ENCODE data around the gene BCL2A1.

Gene BCL2A1

DNA sequence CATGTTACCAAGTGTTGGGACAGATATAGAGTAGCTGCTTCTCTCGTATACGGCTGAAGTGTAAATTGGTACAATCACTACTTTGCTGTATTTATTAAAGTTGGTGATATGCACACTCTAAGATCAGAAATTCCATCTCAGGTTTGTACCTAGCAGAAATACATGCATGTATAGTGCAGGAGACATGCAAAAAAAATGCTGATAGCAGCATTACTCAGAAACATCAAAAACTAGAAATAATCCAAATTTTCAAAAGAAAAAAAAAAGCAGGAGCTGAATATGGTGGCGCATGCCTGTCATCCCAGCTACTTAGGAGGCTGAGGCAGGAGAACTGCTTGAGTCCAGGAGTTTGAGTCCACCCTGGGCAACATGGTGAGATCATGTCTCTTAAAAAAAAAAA lies 31.3 kb upstream of the BCL2A1 start:
- no peak for DNase-seq (ENCODE audit: low read depth)
- no peak overlapping the region for H3K4me3 ChIP-seq (replicated peaks; ENCODE audit: low read depth, low read length)
- TF ChIP-seq, protein P1, sequence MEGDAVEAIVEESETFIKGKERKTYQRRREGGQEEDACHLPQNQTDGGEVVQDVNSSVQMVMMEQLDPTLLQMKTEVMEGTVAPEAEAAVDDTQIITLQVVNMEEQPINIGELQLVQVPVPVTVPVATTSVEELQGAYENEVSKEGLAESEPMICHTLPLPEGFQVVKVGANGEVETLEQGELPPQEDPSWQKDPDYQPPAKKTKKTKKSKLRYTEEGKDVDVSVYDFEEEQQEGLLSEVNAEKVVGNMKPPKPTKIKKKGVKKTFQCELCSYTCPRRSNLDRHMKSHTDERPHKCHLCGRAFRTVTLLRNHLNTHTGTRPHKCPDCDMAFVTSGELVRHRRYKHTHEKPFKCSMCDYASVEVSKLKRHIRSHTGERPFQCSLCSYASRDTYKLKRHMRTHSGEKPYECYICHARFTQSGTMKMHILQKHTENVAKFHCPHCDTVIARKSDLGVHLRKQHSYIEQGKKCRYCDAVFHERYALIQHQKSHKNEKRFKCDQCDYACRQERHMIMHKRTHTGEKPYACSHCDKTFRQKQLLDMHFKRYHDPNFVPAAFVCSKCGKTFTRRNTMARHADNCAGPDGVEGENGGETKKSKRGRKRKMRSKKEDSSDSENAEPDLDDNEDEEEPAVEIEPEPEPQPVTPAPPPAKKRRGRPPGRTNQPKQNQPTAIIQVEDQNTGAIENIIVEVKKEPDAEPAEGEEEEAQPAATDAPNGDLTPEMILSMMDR (IDR thresholded peaks at IDR 0.05; ENCODE audit: low read length, missing control alignments), result no peak

DNA sequence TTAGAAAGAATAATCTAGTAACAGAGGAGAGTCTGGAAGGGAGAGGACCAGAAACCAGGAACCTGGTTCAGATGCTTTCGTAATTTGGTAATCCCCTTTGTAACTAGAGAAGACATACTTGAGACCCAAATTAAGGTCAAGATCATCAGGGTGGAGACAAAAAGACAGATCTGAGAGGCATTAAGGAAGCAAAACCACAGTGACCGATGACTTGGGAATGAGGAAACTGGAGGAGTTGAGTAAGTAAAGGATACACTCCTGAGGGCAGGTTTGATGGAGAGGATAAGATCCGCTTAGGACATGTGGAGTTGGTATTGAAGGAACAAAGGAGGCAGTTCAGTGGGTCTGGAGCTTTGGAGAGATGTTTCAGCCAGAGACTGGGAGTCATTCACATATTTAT lies 23.6 kb upstream of the BCL2A1 start:
- no peak for DNase-seq (ENCODE audit: low read depth)
- no peak overlapping the region for H3K4me3 ChIP-seq (replicated peaks; ENCODE audit: low read depth, low read length)
- TF ChIP-seq, protein P1 (IDR thresholded peaks at IDR 0.05; ENCODE audit: low read length, missing control alignments), result no peak

DNA sequence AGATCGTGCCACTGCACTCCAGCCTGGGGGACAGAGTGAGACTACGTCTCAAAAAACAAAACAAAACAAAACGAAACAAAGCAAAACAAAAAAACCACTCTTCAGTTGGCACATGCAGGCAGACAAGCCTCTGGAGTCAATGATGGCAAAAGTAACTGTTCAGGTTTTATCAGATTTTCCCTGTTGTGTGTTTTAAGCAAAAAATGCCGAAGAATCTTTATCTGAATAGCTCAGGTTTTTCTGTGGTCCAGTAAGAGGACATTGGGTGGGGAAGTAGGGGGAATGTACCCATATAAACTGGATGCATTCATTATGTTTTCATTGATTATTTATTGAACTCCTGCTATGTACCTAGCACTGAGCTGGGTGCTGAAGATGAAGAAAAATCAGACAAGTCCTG lies 20.8 kb upstream of the BCL2A1 start:
- DNase-seq (ENCODE audit: low read depth), result no peak
- H3K4me3 ChIP-seq (replicated peaks; ENCODE audit: low read depth, low read length), result no peak overlapping the region
- TF ChIP-seq, protein P1 (IDR thresholded peaks at IDR 0.05; ENCODE audit: low read length, missing control alignments), result no peak

DNA sequence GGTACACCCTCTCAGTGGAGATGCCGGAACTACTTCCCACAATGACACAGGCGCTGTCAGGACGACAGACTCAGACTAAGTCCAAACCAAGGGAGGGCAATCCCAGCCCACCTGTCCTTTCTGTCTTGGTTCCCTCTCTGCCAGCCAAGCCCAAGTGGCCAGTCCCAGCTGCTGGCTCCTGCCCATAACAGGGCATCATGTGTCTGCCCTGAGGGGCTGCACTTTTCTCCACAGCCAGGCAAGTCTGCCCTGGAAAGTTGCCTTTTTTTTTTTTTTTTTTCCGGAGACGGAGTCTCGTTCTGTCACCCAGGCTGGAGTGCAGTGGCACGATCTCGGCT lies 20.0 kb upstream of the BCL2A1 start:
- no peak overlapping the region for H3K4me3 ChIP-seq (replicated peaks; ENCODE audit: low read depth, low read length)
- no peak for DNase-seq (ENCODE audit: low read depth)
- TF ChIP-seq, protein P1 (IDR thresholded peaks at IDR 0.05; ENCODE audit: low read length, missing control alignments), result no peak

DNA sequence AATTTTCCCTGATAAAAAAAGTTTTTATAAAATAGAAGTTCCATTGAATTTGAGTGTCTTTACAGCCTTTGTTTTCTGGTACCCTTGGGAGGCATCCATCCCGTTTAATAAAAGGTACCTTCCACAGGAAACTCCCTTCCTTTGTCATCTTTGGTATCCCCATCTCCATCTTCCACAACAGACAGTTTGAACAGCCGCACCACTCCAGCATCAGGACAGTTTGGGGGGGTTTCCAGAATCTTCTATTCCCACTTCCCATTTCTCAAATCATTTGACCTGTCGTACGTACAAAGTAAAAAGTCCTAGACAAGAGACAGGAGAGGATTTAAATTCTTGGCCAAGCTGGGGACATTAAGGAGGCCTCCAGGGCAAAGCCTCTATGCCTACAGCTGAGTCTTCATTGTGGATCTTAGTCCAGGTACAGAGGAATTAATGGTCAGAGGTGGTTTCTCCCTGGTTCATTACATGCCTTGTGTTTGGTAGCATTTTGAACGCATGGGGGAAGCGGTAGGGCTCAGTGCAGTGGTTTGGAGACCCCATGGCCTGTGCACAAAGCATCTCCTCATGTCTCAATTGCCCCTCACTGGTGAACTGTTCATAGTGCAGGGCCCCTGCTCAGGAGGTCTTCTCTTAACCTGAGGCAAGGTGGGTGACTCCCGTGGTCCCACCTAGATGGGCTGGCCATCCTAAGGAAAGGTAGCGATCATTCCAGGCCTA lies 19.4 kb upstream of the BCL2A1 start:
- DNase-seq (ENCODE audit: low read depth), result no peak
- TF ChIP-seq, protein P1 (IDR thresholded peaks at IDR 0.05; ENCODE audit: low read length, missing control alignments), result no peak

DNA sequence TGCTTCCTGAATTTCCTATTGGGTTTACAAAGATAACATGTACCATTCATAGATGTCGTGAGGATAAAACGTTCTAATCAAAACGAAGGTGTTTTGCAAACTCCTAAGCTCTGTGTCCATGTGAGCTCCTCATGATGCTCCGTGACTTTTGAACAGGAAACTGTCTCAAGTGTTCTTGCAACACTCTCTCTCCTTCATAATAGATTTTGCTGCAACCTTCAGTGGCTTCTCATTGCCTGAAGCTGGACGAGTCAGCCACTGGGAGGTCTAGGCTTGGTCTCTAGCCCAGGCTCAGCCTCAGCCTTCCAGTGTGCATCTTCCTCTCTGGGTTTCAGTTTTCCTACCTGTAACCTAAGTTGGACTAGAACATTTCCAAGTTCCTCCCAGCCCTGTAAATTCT lies 18.7 kb upstream of the BCL2A1 start:
- DNase-seq (ENCODE audit: low read depth), result peak; percentile 47
- TF ChIP-seq, protein P1 (IDR thresholded peaks at IDR 0.05; ENCODE audit: low read length, missing control alignments), result no peak
- no peak overlapping the region for H3K4me3 ChIP-seq (replicated peaks; ENCODE audit: low read depth, low read length)

More for the DNA sequence above, 19.4 kb upstream of the BCL2A1 start:
- H3K4me3 ChIP-seq (replicated peaks; ENCODE audit: low read depth, low read length), result no peak overlapping the region

DNA sequence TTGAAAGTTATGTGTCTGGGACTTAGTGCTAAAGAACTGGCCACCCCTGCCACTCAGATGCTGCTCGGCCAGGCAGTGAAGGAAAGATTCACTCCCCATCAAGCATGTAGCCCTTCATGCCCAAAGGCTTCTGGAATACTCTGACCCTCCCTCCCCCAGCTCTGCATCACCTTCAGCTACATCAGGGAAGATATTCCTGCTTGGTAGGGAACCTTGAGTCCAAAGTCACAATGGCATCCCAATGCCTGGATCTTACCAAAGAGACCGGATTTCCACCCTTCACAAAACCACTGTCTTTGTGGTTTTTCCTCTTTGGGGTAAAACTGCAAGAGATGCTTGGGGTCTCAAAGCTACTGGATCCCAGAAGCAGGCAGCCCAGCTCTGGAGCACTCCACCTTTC lies 18.2 kb upstream of the BCL2A1 start:
- no peak overlapping the region for H3K4me3 ChIP-seq (replicated peaks; ENCODE audit: low read depth, low read length)
- TF ChIP-seq, protein P1 (IDR thresholded peaks at IDR 0.05; ENCODE audit: low read length, missing control alignments), result no peak
- DNase-seq (ENCODE audit: low read depth), result no peak
